Measurements from ENCODE around the gene GPR61. TPM values are rescaled to one million over a fixed set of nuclear protein-coding genes. Genes with fewer than 3 reads are reported as not detected.

GPR61 gene
- total and polyA plus RNA-seq, 9 of the 15 experiments (the other 6 are each of a cell fraction or from before 2014, with no cell fraction given), result 0.04 to 1.1 (median 0.25) TPM; not detected in 4

DNA sequence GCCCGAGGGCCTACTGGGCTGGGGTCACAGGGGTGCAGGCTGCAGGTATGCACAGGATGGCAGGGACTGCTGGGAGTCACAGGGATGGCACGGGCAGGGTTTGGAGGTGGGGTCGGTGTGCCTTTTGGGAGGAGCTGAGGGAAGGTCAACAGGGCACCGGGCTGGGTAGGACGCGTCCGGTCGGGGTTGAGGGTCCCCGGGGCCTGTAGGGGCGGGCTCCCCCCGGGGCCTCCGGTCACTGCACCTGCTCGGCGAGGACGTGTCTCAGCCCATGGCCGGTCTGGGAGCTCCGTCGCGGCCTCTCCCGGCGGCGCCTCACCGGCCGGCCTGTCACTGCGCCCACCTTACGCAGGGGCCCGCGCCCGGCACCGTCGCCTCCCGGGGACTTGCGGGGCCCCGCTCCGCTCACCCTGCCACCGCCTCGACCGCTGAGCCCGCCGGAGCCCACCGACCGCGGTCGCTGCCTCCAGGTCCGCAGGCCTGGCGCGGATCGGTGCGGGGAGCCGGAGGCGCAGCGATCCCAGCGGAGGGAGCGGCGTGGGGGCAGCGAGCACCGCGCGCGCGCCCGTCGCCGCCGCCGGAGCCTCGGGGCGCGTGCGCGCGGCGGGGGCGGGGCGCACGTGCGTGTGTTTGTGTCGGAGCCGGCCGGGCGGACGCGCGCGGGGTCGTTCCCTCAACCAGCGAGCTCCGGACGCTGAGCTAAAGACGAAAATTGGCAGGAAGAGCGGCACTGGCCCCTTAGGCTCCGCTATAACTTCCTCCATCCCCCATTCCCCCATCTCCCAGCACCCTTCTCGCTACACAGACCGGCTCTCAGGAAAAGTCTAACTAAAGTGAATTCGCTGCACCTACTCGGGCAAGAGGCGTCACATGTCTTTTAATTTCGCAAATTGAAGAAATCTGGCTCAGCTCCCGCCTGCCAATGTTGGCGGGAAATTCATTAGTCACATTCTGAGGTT is 30.2 kb upstream of the GPR61 start, which contains the start of gene AMIGO1 (continued):
- TF ChIP-seq, protein P1, sequence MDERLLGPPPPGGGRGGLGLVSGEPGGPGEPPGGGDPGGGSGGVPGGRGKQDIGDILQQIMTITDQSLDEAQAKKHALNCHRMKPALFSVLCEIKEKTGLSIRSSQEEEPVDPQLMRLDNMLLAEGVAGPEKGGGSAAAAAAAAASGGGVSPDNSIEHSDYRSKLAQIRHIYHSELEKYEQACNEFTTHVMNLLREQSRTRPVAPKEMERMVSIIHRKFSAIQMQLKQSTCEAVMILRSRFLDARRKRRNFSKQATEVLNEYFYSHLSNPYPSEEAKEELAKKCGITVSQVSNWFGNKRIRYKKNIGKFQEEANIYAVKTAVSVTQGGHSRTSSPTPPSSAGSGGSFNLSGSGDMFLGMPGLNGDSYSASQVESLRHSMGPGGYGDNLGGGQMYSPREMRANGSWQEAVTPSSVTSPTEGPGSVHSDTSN (CRISPR knock-in tag; IDR thresholded peaks at IDR 0.05; ENCODE audit: low read depth), result no peak
- TF ChIP-seq, protein P1 (tag; conservative IDR thresholded peaks at IDR 0.05; ENCODE audit: low read depth), result no peak
- TF ChIP-seq ASH1L (IDR thresholded peaks at IDR 0.05; ENCODE audit: borderline replicate concordance, low read depth, partially characterized antibody) (no peak), SPI1 (IDR thresholded peaks at IDR 0.05; ENCODE audit: borderline replicate concordance, low read depth, low read length) (no peak), CBX8 (IDR thresholded peaks at IDR 0.05; ENCODE audit: borderline replicate concordance, extremely low read depth, low read depth, low read length, poor library complexity, severe bottlenecking) (no peak), POLR2B (IDR thresholded peaks at IDR 0.05; ENCODE audit: low read depth, partially characterized antibody) (no peak), BMI1 (IDR thresholded peaks at IDR 0.05; ENCODE audit: low read length) (no peak), SREBF2 (CRISPR knock-in tag; IDR thresholded peaks at IDR 0.05) (no peak), RUNX1 (IDR thresholded peaks at IDR 0.05; ENCODE audit: low read depth) (no peak), SMARCA5 (IDR thresholded peaks at IDR 0.05) (no peak), ZNF445 (CRISPR knock-in tag; IDR thresholded peaks at IDR 0.05; ENCODE audit: low read depth) (no peak), GABPA (tag; conservative IDR thresholded peaks at IDR 0.05; ENCODE audit: low read depth) (no peak), ZNF274 (IDR thresholded peaks at IDR 0.05; ENCODE audit: borderline replicate concordance, low read depth, low read length) (no peak), SUPT5H (IDR thresholded peaks at IDR 0.05) (no peak), ZNF408 (CRISPR knock-in tag; IDR thresholded peaks at IDR 0.05; ENCODE audit: low read depth) (no peak), ESRRB (CRISPR knock-in tag; IDR thresholded peaks at IDR 0.05; ENCODE audit: borderline replicate concordance) (no peak), ZNF444 (CRISPR knock-in tag; IDR thresholded peaks at IDR 0.05) (no peak), HNRNPH1 (optimal IDR thresholded peaks at IDR 0.05; ENCODE audit: low read depth, low read length) (no peak), KHSRP (IDR thresholded peaks at IDR 0.05) (no peak), LARP7 (IDR thresholded peaks at IDR 0.05) (no peak)
- TF ChIP-seq, protein P2, sequence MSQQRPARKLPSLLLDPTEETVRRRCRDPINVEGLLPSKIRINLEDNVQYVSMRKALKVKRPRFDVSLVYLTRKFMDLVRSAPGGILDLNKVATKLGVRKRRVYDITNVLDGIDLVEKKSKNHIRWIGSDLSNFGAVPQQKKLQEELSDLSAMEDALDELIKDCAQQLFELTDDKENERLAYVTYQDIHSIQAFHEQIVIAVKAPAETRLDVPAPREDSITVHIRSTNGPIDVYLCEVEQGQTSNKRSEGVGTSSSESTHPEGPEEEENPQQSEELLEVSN (IDR thresholded peaks at IDR 0.05; ENCODE audit: borderline replicate concordance in 1 of 2, extremely low read depth in 1 of 2, insufficient read depth in 1 of 2, insufficient read length in 1 of 2, low read depth in 1 of 2, low read length in 1 of 2, poor library complexity in 1 of 2, severe bottlenecking in 1 of 2), result peak; percentile 61 to 90
- TF ChIP-seq, protein P3, sequence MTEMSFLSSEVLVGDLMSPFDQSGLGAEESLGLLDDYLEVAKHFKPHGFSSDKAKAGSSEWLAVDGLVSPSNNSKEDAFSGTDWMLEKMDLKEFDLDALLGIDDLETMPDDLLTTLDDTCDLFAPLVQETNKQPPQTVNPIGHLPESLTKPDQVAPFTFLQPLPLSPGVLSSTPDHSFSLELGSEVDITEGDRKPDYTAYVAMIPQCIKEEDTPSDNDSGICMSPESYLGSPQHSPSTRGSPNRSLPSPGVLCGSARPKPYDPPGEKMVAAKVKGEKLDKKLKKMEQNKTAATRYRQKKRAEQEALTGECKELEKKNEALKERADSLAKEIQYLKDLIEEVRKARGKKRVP (CRISPR knock-in tag; IDR thresholded peaks at IDR 0.05), result no peak
- TF ChIP-seq, protein P4, sequence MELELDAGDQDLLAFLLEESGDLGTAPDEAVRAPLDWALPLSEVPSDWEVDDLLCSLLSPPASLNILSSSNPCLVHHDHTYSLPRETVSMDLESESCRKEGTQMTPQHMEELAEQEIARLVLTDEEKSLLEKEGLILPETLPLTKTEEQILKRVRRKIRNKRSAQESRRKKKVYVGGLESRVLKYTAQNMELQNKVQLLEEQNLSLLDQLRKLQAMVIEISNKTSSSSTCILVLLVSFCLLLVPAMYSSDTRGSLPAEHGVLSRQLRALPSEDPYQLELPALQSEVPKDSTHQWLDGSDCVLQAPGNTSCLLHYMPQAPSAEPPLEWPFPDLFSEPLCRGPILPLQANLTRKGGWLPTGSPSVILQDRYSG (tag; conservative IDR thresholded peaks at IDR 0.05; ENCODE audit: low read depth), result no peak

All from K562 (cell line).